ENCODE data around the gene EPB41. TPM values are rescaled to one million over a fixed set of nuclear protein-coding genes. Genes with fewer than 3 reads are reported as not detected.

The EPB41 gene
- total RNA-seq, 2 experiments from 2014 or later = 138 to 145 TPM

DNA sequence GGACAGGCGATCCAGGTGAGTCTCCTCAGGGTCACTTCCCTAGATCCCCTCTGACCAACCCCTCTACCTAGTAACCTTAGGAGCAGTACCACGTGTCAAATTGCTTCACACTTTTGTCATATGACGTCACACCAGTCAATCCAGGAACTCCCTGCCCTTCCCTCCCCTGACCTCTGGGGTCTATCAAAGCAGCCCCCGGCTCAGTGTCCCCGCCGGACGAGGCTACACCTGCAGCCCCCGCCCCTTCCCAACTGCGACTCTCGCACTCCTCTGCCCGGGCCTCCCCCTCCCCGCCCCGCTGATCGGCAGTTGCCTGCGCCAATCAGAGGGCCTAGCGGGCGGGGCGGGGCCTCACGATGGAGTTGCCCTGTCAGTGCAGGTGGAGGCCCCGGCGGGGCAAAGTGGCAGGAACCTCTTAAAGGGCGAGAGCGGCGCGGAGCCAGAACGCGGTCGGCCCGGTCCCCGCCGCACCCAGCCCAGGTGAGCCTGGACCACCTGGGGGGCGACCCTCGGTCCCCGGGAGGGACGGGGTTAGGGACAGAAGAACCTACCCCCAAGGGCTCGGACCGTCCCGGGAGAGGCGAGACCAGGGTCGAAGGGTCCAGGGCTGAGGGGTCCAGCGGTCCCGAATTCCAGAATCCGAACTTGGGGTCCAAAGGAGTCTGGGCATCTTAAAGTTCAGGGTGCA is 27.5 kb upstream of the EPB41 start:
- POLR2A ChIA-PET = interaction anchor here (1.0 to 3.3 kb wide), 7 partner anchors 27 to 295 kb away, joined by 3 to 30 read pairs (median 4); partner anchors contain the start of genes EPB41 and SRSF4
- peaks cover 51% of the 10 kb centered on the region for H3K4me1 Mint-ChIP-seq (ENCODE audit: low read depth)

DNA sequence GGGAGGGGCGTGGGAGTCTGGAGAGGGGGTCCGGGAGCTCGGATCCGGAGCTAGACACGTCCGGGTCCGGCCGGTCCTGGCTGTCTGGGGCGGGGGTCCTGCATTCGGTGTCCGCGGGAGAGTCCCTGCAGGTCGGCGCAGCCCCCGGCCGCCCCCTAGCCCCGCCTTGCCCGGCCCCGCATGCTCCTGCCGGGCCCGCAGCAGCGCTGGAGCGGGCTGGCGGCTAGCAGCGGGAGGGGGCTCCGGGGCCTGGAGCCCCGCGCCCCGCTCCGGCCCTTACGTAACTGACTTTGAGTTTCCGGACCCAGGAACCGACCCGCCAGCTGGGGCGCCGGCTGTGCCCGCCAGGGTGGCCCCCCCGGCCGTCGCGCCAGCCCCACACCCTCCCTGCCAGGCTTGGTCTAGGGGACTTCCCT is 26.9 kb upstream of the EPB41 start:
- intact Hi-C loops (cut with DNase I, micrococcal nuclease) = loop anchor here in 1 of 2 experiments (5.0 kb wide), 1 partner anchor 40 kb away; no protein-coding TSS in a partner anchor
- TF ChIP-seq, protein P1, sequence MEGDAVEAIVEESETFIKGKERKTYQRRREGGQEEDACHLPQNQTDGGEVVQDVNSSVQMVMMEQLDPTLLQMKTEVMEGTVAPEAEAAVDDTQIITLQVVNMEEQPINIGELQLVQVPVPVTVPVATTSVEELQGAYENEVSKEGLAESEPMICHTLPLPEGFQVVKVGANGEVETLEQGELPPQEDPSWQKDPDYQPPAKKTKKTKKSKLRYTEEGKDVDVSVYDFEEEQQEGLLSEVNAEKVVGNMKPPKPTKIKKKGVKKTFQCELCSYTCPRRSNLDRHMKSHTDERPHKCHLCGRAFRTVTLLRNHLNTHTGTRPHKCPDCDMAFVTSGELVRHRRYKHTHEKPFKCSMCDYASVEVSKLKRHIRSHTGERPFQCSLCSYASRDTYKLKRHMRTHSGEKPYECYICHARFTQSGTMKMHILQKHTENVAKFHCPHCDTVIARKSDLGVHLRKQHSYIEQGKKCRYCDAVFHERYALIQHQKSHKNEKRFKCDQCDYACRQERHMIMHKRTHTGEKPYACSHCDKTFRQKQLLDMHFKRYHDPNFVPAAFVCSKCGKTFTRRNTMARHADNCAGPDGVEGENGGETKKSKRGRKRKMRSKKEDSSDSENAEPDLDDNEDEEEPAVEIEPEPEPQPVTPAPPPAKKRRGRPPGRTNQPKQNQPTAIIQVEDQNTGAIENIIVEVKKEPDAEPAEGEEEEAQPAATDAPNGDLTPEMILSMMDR (IDR thresholded peaks at IDR 0.05) = no peak
- no peaks in the 10 kb centered on the region for H3K9me3 ChIP-seq (ENCODE audit: control insufficient read depth in 1 of 2, insufficient read depth in 1 of 2, low read length in 2 of 2)
- peaks cover 5% of the 10 kb centered on the region for H3K27me3 Mint-ChIP-seq
- H3K9me3 Mint-ChIP-seq = no peaks in the 10 kb centered on the region
- ChIA-PET POLR2A (interaction anchor here (1.1 to 1.4 kb wide), 4 partner anchors 27 to 295 kb away, joined by 3 to 10 read pairs (median 4); partner anchors contain the start of genes EPB41 and SRSF4), CTCF (interaction anchor here (1.1 kb wide), 1 partner anchor 510 kb away, joined by 3 read pairs; no protein-coding TSS in a partner anchor)
- peaks cover 45% of the 10 kb centered on the region for H3K4me1 Mint-ChIP-seq (ENCODE audit: low read depth)
- peak overlapping the region; percentile 95 for H3K4me3 Mint-ChIP-seq
- H3K36me3 ChIP-seq (ENCODE audit: insufficient read depth, low read length) = no peaks in the 10 kb centered on the region
- peaks cover 8% of the 10 kb centered on the region for H3K36me3 Mint-ChIP-seq (ENCODE audit: low read depth)
- H3K27me3 ChIP-seq (ENCODE audit: control insufficient read depth in 1 of 2, insufficient read depth in 2 of 2, low read length in 2 of 2) = no peaks in the 10 kb centered on the region
- H3K27ac Mint-ChIP-seq = peak overlapping the region; percentile 91
- peak in 13 of 14 experiments; percentile 27 to 88 (median 56) for DNase-seq
- peak overlapping the region; percentile 99 for H3K4me3 ChIP-seq (ENCODE audit: low read length)
- ATAC-seq (ENCODE audit: poor library complexity) = no peak
- peak overlapping the region; percentile 57 to 76 for H3K27ac ChIP-seq (ENCODE audit: low read depth in 1 of 2, low read length in 2 of 2)
- H3K4me1 ChIP-seq (ENCODE audit: insufficient read depth, low read length) = peaks cover 62% of the 10 kb centered on the region

More for the DNA sequence above, 27.5 kb upstream of the EPB41 start:
- DNase-seq (peak; percentile 81 to 95 (median 89)), ATAC-seq (ENCODE audit: poor library complexity) (peak; percentile 73)
- intact Hi-C loops (cut with DNase I, micrococcal nuclease) = loop anchor here in 1 of 2 experiments (5.0 kb wide), 1 partner anchor 40 kb away; no protein-coding TSS in a partner anchor
- peak overlapping the region; percentile 57 to 76 for H3K27ac ChIP-seq (ENCODE audit: low read depth in 1 of 2, low read length in 2 of 2)
- Mint-ChIP-seq H3K4me3 (peak overlapping the region; percentile 95), H3K36me3 (ENCODE audit: low read depth) (peaks cover 8% of the 10 kb centered on the region), H3K27me3 (peaks cover 5% of the 10 kb centered on the region), H3K27ac (peak overlapping the region; percentile 84), H3K9me3 (no peaks in the 10 kb centered on the region)
- H3K4me3 ChIP-seq (ENCODE audit: low read length) = peak overlapping the region; percentile 99
- H3K27me3 ChIP-seq (ENCODE audit: control insufficient read depth in 1 of 2, insufficient read depth in 2 of 2, low read length in 2 of 2) = no peaks in the 10 kb centered on the region
- H3K9me3 ChIP-seq (ENCODE audit: control insufficient read depth in 1 of 2, insufficient read depth in 1 of 2, low read length in 2 of 2) = no peaks in the 10 kb centered on the region
- H3K36me3 ChIP-seq (ENCODE audit: insufficient read depth, low read length) = no peaks in the 10 kb centered on the region
- TF ChIP-seq, protein P1 (IDR thresholded peaks at IDR 0.05) = no peak
- H3K4me1 ChIP-seq (ENCODE audit: insufficient read depth, low read length) = peaks cover 68% of the 10 kb centered on the region
- CTCF ChIA-PET = no interaction called here

DNA sequence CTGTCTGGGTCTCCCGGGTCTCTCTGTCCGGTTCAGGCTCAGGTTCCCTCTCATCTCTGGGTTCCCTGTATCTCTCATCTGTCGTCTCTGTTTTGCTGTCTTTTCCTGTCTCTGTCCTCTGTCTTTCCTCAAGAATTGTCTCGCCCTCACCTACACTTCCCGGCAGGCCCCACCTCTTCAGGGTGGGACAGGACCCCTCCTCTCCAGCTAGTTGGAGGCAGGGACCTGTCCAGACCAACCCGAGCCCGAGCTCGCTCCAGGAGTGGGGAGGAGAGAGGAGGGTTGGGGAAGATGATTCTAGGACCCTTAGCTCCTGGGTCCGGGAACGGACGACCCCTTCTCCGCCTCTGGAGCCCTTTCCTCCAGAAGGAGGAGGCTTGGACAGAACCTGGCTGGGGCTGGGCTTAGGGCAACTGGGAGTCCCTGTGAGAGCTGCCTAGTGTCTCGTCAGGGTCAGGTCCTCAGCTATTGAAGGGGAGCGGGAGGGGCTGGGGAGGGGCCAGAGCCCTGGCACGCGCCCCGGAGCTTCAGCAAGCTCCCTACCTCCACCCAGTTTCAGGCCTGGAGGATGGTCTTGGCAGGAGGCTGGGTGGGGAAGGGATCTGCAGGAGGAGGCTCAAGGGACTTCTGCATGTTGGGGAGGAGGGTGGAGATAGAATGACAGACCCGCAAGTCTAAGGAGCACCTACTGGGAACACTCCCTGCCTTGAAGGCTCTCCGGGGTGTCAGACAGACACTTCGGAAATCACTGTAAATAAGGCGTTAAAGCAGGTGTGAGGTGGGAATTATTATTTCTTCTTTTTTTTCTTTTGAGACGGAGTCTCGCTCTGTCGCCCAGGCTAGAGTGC is 26.3 kb upstream of the EPB41 start:
- H3K27ac Mint-ChIP-seq = peak overlapping the region; percentile 91
- no peak for ATAC-seq (ENCODE audit: poor library complexity)
- Histone ChIP-seq H3K4me1 (ENCODE audit: insufficient read depth, low read length) (peaks cover 61% of the 10 kb centered on the region), H3K36me3 (ENCODE audit: insufficient read depth, low read length) (no peaks in the 10 kb centered on the region), H3K27me3 (ENCODE audit: control insufficient read depth in 1 of 2, insufficient read depth in 2 of 2, low read length in 2 of 2) (no peaks in the 10 kb centered on the region), H3K27ac (ENCODE audit: low read depth in 1 of 2, low read length in 2 of 2) (peak overlapping the region; percentile 18 to 63), H3K4me3 (ENCODE audit: low read length) (peak overlapping the region; percentile 99), H3K9me3 (ENCODE audit: control insufficient read depth in 1 of 2, insufficient read depth in 1 of 2, low read length in 2 of 2) (no peaks in the 10 kb centered on the region)
- H3K9me3 Mint-ChIP-seq = no peaks in the 10 kb centered on the region
- ChIA-PET POLR2A (interaction anchor here (1.3 to 1.4 kb wide), 3 partner anchors 26 to 294 kb away, joined by 3 to 10 read pairs (median 5); partner anchors contain the start of genes EPB41 and SRSF4), CTCF (interaction anchor here (1.1 kb wide), 1 partner anchor 511 kb away, joined by 3 read pairs; no protein-coding TSS in a partner anchor)
- TF ChIP-seq, protein P1 (IDR thresholded peaks at IDR 0.05) = no peak
- H3K4me3 Mint-ChIP-seq = peak overlapping the region; percentile 92
- H3K36me3 Mint-ChIP-seq (ENCODE audit: low read depth) = peaks cover 8% of the 10 kb centered on the region
- H3K4me1 Mint-ChIP-seq (ENCODE audit: low read depth) = peaks cover 44% of the 10 kb centered on the region
- intact Hi-C loops (cut with DNase I, micrococcal nuclease) = loop anchor here in 1 of 2 experiments (1.0 to 5.0 kb wide), 2 partner anchors 26 to 39 kb away; partner anchors contain the start of gene EPB41
- peaks cover 5% of the 10 kb centered on the region for H3K27me3 Mint-ChIP-seq
- peak in 2 of 14 experiments; percentile 34 to 48 for DNase-seq

All from CD4-positive, alpha-beta T cell (primary cell).